ENCODE measurements around the gene SBK3. TPM values are rescaled to one million over a fixed set of nuclear protein-coding genes. Genes with fewer than 3 reads are reported as not detected.
"Not testable (repeated sequence)": the region's sequence is repeated elsewhere in the genome, so short reads cannot be mapped to it uniquely, and the experiment has no call there.

Gene SBK3
- total and polyA plus RNA-seq, 3 donors from 2014 or later, result 0.34 to 0.81 (median 0.39) TPM

GRCh38 chr19:55585658-55586339 is 40.5 kb upstream of the SBK3 start:
- Histone ChIP-seq H3K4me3 (peak overlapping the region; percentile 24 to 45), H3K9me3 (no peaks in the 10 kb centered on the region), H3K27me3 (no peaks in the 10 kb centered on the region), H3K27ac (peak overlapping the region; percentile 72), H3K36me3 (ENCODE audit: low read depth, missing control alignments) (no peaks in the 10 kb centered on the region), H3K4me1 (peaks cover 32% of the 10 kb centered on the region)
- TF ChIP-seq CTCF (IDR thresholded peaks at IDR 0.05), result no peak
- no peak for TF ChIP-seq POLR2A (IDR thresholded peaks at IDR 0.05)
- intact Hi-C loops (cut with DNase I; ENCODE audit: low total_unique reads), result no loop called here
- WGBS, 2 donors, result 1 to 2% methylated on average over 22 to 29 of the region's 36 CpGs
- peak; percentile 88 for DNase-seq

- no peak for DNase-seq
- Histone ChIP-seq H3K36me3 (ENCODE audit: low read depth, missing control alignments) (no peaks in the 10 kb centered on the region), H3K4me3 (no peak overlapping the region), H3K27me3 (no peaks in the 10 kb centered on the region), H3K9me3 (no peaks in the 10 kb centered on the region), H3K27ac (no peak overlapping the region), H3K4me1 (peaks cover 35% of the 10 kb centered on the region)
- TF ChIP-seq CTCF (IDR thresholded peaks at IDR 0.05), result no peak
- no peak for TF ChIP-seq POLR2A (IDR thresholded peaks at IDR 0.05)
- WGBS, 2 donors, result 69 to 72% methylated on average over 11 of the region's 11 CpGs
- intact Hi-C loops (cut with DNase I; ENCODE audit: low total_unique reads), result no loop called here
These were observed 39.5 kb upstream of the SBK3 start for GRCh38 chr19:55584871-55585270.

GRCh38 chr19:55583897-55584296 is 38.6 kb upstream of the SBK3 start:
- WGBS, 2 donors, result 74 to 79% methylated on average over 8 of the region's 8 CpGs
- H3K4me3 ChIP-seq; H3K27me3 ChIP-seq; intact Hi-C loops (cut with DNase I; ENCODE audit: low total_unique reads); H3K27ac ChIP-seq; H3K9me3 ChIP-seq; H3K36me3 ChIP-seq (ENCODE audit: low read depth, missing control alignments); DNase-seq: not testable (repeated sequence)
- peaks cover 38% of the 10 kb centered on the region for H3K4me1 ChIP-seq

- DNase-seq; intact Hi-C loops (cut with DNase I; ENCODE audit: low total_unique reads): not testable (repeated sequence)
- peak overlapping the region; percentile 65 to 76 for H3K27ac ChIP-seq
These were observed 36.9 kb upstream of the SBK3 start for GRCh38 chr19:55582284-55582683.

GRCh38 chr19:55581823-55582223 is 36.5 kb upstream of the SBK3 start:
- intact Hi-C loops (cut with DNase I; ENCODE audit: low total_unique reads), result no loop called here
- H3K36me3 ChIP-seq (ENCODE audit: low read depth, missing control alignments), result no peaks in the 10 kb centered on the region
- H3K4me1 ChIP-seq, result peaks cover 33% of the 10 kb centered on the region
- H3K4me3 ChIP-seq, result no peak overlapping the region
- DNase-seq, result no peak
- H3K9me3 ChIP-seq, result no peaks in the 10 kb centered on the region
- no peak for TF ChIP-seq CTCF (IDR thresholded peaks at IDR 0.05)
- no peak for TF ChIP-seq POLR2A (IDR thresholded peaks at IDR 0.05)
- WGBS, 2 donors, result 17 to 18% methylated on average over 6 of the region's 6 CpGs
- H3K27me3 ChIP-seq, result no peaks in the 10 kb centered on the region
- peak overlapping the region in 1 of 2 donors; percentile 65 for H3K27ac ChIP-seq

More at GRCh38 chr19:55582284-55582683, 36.9 kb upstream of the SBK3 start:
- H3K36me3 ChIP-seq (ENCODE audit: low read depth, missing control alignments); H3K27me3 ChIP-seq; H3K9me3 ChIP-seq; H3K4me3 ChIP-seq: not testable (repeated sequence)
- peaks cover 38% of the 10 kb centered on the region for H3K4me1 ChIP-seq
- 34 to 47% methylated on average over 4 of the region's 4 CpGs for WGBS, 2 donors

Data from testis (tissue), 3 donors.